ENCODE measurements around the gene ASAP3. TPM values are rescaled to one million over a fixed set of nuclear protein-coding genes. Genes with fewer than 3 reads are reported as not detected.
A peak's percentile ranks its signal among the peaks of the same experiment; 100 is the strongest.

Gene ASAP3
- total RNA-seq, 1 experiment from 2014 or later = 71.2 TPM

DNA sequence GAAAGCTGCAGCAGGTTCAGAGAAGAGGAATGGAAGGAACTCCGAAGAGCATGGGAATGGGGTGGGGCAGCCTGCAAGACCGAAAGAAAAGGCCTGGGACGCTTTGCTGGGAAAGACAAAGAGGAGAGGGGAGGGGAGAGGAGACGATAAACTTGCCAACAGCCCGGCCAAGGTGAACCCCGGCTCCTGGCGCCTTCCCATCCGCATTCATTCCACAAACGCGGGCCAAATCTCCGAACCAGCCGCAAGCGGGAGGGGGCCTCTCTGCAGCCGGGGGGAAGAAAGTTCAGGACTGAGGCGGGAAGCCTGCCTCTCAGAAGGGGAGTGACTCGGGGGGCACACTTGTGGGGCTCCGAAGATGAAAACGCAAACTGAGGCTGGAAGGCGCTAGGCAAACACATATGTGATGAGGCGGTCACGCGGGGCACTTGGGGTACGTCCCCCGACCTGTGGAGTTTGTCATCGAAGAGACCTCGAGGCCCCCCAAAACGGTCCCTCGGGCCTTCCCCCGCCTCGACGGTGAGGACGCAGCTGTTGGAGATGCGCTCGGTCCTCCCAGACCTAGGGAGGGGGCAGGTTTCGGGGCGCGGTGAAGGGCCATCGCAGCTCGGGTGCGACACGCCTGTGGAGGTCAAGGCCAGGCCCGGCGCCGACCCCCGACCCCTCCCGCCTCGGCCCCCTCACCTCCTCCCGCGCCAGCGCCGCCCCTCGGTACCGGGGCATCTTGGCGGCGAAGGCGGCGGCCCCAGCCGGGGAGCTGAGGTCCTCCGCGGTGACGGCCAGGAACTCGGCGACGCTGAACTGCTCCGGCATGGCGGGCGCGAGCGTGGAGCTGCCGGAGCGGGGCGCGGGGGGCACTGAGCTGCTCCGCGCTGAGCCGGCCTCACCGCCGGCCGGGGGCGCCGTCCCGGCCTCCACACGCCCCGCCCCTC, at the start of gene ASAP3 (continued):
- TF ChIP-seq, protein P1, sequence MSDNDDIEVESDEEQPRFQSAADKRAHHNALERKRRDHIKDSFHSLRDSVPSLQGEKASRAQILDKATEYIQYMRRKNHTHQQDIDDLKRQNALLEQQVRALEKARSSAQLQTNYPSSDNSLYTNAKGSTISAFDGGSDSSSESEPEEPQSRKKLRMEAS (CRISPR knock-in tag; IDR thresholded peaks at IDR 0.05) = 0 out of 2 replicates have a peak, but pooled peaks have one; percentile 22
- no peak for TF ChIP-seq GRHL2 (CRISPR knock-in tag; IDR thresholded peaks at IDR 0.05; ENCODE audit: insufficient replicate concordance, severe bottlenecking)
- TF ChIP-seq, protein P2, sequence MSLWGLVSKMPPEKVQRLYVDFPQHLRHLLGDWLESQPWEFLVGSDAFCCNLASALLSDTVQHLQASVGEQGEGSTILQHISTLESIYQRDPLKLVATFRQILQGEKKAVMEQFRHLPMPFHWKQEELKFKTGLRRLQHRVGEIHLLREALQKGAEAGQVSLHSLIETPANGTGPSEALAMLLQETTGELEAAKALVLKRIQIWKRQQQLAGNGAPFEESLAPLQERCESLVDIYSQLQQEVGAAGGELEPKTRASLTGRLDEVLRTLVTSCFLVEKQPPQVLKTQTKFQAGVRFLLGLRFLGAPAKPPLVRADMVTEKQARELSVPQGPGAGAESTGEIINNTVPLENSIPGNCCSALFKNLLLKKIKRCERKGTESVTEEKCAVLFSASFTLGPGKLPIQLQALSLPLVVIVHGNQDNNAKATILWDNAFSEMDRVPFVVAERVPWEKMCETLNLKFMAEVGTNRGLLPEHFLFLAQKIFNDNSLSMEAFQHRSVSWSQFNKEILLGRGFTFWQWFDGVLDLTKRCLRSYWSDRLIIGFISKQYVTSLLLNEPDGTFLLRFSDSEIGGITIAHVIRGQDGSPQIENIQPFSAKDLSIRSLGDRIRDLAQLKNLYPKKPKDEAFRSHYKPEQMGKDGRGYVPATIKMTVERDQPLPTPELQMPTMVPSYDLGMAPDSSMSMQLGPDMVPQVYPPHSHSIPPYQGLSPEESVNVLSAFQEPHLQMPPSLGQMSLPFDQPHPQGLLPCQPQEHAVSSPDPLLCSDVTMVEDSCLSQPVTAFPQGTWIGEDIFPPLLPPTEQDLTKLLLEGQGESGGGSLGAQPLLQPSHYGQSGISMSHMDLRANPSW (CRISPR knock-in tag; conservative IDR thresholded peaks at IDR 0.05; ENCODE audit: low read depth) = no peak
- no peak for TF ChIP-seq ZNF317 (CRISPR knock-in tag; IDR thresholded peaks at IDR 0.05; ENCODE audit: borderline replicate concordance, low read depth)
- no peak for TF ChIP-seq ELF4 (CRISPR knock-in tag; IDR thresholded peaks at IDR 0.05; ENCODE audit: low read depth)
- no peak for TF ChIP-seq JUN (CRISPR knock-in tag; IDR thresholded peaks at IDR 0.05)
- TF ChIP-seq CBFB (CRISPR knock-in tag; IDR thresholded peaks at IDR 0.05; ENCODE audit: low read depth) = no peak
- TF ChIP-seq TEAD1 (CRISPR knock-in tag; IDR thresholded peaks at IDR 0.05) = no peak
- TF ChIP-seq, protein P3, sequence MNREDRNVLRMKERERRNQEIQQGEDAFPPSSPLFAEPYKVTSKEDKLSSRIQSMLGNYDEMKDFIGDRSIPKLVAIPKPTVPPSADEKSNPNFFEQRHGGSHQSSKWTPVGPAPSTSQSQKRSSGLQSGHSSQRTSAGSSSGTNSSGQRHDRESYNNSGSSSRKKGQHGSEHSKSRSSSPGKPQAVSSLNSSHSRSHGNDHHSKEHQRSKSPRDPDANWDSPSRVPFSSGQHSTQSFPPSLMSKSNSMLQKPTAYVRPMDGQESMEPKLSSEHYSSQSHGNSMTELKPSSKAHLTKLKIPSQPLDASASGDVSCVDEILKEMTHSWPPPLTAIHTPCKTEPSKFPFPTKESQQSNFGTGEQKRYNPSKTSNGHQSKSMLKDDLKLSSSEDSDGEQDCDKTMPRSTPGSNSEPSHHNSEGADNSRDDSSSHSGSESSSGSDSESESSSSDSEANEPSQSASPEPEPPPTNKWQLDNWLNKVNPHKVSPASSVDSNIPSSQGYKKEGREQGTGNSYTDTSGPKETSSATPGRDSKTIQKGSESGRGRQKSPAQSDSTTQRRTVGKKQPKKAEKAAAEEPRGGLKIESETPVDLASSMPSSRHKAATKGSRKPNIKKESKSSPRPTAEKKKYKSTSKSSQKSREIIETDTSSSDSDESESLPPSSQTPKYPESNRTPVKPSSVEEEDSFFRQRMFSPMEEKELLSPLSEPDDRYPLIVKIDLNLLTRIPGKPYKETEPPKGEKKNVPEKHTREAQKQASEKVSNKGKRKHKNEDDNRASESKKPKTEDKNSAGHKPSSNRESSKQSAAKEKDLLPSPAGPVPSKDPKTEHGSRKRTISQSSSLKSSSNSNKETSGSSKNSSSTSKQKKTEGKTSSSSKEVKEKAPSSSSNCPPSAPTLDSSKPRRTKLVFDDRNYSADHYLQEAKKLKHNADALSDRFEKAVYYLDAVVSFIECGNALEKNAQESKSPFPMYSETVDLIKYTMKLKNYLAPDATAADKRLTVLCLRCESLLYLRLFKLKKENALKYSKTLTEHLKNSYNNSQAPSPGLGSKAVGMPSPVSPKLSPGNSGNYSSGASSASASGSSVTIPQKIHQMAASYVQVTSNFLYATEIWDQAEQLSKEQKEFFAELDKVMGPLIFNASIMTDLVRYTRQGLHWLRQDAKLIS (CRISPR knock-in tag; IDR thresholded peaks at IDR 0.05; ENCODE audit: borderline replicate concordance) = no peak
- TF ChIP-seq, protein P4, sequence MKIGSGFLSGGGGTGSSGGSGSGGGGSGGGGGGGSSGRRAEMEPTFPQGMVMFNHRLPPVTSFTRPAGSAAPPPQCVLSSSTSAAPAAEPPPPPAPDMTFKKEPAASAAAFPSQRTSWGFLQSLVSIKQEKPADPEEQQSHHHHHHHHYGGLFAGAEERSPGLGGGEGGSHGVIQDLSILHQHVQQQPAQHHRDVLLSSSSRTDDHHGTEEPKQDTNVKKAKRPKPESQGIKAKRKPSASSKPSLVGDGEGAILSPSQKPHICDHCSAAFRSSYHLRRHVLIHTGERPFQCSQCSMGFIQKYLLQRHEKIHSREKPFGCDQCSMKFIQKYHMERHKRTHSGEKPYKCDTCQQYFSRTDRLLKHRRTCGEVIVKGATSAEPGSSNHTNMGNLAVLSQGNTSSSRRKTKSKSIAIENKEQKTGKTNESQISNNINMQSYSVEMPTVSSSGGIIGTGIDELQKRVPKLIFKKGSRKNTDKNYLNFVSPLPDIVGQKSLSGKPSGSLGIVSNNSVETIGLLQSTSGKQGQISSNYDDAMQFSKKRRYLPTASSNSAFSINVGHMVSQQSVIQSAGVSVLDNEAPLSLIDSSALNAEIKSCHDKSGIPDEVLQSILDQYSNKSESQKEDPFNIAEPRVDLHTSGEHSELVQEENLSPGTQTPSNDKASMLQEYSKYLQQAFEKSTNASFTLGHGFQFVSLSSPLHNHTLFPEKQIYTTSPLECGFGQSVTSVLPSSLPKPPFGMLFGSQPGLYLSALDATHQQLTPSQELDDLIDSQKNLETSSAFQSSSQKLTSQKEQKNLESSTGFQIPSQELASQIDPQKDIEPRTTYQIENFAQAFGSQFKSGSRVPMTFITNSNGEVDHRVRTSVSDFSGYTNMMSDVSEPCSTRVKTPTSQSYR (CRISPR knock-in tag; IDR thresholded peaks at IDR 0.05) = no peak
- TF ChIP-seq, protein P5, sequence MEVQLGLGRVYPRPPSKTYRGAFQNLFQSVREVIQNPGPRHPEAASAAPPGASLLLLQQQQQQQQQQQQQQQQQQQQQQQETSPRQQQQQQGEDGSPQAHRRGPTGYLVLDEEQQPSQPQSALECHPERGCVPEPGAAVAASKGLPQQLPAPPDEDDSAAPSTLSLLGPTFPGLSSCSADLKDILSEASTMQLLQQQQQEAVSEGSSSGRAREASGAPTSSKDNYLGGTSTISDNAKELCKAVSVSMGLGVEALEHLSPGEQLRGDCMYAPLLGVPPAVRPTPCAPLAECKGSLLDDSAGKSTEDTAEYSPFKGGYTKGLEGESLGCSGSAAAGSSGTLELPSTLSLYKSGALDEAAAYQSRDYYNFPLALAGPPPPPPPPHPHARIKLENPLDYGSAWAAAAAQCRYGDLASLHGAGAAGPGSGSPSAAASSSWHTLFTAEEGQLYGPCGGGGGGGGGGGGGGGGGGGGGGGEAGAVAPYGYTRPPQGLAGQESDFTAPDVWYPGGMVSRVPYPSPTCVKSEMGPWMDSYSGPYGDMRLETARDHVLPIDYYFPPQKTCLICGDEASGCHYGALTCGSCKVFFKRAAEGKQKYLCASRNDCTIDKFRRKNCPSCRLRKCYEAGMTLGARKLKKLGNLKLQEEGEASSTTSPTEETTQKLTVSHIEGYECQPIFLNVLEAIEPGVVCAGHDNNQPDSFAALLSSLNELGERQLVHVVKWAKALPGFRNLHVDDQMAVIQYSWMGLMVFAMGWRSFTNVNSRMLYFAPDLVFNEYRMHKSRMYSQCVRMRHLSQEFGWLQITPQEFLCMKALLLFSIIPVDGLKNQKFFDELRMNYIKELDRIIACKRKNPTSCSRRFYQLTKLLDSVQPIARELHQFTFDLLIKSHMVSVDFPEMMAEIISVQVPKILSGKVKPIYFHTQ (CRISPR knock-in tag; IDR thresholded peaks at IDR 0.05) = no peak
- no peak for TF ChIP-seq TCF7 (CRISPR knock-in tag; IDR thresholded peaks at IDR 0.05; ENCODE audit: low read depth)
- no peak for TF ChIP-seq MXD4 (CRISPR knock-in tag; IDR thresholded peaks at IDR 0.05; ENCODE audit: borderline replicate concordance)
- TF ChIP-seq ZNF263 (CRISPR knock-in tag; IDR thresholded peaks at IDR 0.05; ENCODE audit: low read depth) = no peak
- TF ChIP-seq, protein P6, sequence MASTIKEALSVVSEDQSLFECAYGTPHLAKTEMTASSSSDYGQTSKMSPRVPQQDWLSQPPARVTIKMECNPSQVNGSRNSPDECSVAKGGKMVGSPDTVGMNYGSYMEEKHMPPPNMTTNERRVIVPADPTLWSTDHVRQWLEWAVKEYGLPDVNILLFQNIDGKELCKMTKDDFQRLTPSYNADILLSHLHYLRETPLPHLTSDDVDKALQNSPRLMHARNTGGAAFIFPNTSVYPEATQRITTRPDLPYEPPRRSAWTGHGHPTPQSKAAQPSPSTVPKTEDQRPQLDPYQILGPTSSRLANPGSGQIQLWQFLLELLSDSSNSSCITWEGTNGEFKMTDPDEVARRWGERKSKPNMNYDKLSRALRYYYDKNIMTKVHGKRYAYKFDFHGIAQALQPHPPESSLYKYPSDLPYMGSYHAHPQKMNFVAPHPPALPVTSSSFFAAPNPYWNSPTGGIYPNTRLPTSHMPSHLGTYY (CRISPR knock-in tag; IDR thresholded peaks at IDR 0.05) = no peak
- no peak for TF ChIP-seq ZNF138 (CRISPR knock-in tag; conservative IDR thresholded peaks at IDR 0.05)
- no peak for TF ChIP-seq ZNF219 (CRISPR knock-in tag; IDR thresholded peaks at IDR 0.05; ENCODE audit: borderline replicate concordance)
- TF ChIP-seq, protein P7, sequence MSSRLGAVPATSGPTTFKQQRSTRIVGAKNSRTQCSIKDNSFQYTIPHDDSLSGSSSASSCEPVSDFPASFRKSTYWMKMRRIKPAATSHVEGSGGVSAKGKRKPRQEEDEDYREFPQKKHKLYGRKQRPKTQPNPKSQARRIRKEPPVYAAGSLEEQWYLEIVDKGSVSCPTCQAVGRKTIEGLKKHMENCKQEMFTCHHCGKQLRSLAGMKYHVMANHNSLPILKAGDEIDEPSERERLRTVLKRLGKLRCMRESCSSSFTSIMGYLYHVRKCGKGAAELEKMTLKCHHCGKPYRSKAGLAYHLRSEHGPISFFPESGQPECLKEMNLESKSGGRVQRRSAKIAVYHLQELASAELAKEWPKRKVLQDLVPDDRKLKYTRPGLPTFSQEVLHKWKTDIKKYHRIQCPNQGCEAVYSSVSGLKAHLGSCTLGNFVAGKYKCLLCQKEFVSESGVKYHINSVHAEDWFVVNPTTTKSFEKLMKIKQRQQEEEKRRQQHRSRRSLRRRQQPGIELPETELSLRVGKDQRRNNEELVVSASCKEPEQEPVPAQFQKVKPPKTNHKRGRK (CRISPR knock-in tag; IDR thresholded peaks at IDR 0.05; ENCODE audit: borderline replicate concordance) = no peak
- TF ChIP-seq RELA (CRISPR knock-in tag; IDR thresholded peaks at IDR 0.05; ENCODE audit: borderline replicate concordance) = no peak
- TF ChIP-seq CREB1 (CRISPR knock-in tag; IDR thresholded peaks at IDR 0.05) = no peak

All from WTC11 (cell line).